ENCODE measurements around the gene PIGN.

DNA sequence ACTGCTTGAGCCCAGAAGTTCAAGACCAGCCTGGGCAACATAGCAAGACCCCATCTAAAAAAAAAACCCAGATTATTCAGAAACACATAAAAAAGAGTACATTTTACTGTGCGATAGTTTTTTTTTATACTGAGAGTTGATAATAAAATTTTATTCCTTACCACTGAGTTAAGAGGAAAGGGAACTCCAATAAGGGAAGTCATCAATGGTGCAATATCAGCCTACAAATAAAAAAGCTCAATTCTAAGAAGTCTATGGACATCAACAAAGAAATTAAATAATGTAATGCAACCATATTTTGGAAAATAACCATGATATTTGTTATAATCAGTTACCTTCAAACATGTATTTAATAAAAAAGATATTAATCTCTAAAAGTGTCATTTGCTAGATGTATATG lies 46.6 kb downstream of the PIGN start:
- TF ChIP-seq, protein P1, sequence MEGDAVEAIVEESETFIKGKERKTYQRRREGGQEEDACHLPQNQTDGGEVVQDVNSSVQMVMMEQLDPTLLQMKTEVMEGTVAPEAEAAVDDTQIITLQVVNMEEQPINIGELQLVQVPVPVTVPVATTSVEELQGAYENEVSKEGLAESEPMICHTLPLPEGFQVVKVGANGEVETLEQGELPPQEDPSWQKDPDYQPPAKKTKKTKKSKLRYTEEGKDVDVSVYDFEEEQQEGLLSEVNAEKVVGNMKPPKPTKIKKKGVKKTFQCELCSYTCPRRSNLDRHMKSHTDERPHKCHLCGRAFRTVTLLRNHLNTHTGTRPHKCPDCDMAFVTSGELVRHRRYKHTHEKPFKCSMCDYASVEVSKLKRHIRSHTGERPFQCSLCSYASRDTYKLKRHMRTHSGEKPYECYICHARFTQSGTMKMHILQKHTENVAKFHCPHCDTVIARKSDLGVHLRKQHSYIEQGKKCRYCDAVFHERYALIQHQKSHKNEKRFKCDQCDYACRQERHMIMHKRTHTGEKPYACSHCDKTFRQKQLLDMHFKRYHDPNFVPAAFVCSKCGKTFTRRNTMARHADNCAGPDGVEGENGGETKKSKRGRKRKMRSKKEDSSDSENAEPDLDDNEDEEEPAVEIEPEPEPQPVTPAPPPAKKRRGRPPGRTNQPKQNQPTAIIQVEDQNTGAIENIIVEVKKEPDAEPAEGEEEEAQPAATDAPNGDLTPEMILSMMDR (IDR thresholded peaks at IDR 0.05), result no peak
- TF ChIP-seq POLR2A (IDR thresholded peaks at IDR 0.05), result no peak
